ENCODE results near the gene P3R3URF. TPM values are rescaled to one million over a fixed set of nuclear protein-coding genes. Genes with fewer than 3 reads are reported as not detected.
A peak's percentile ranks its signal among the peaks of the same experiment; 100 is the strongest.

Gene P3R3URF
- polyA plus RNA-seq, 3 donors = not detected

DNA sequence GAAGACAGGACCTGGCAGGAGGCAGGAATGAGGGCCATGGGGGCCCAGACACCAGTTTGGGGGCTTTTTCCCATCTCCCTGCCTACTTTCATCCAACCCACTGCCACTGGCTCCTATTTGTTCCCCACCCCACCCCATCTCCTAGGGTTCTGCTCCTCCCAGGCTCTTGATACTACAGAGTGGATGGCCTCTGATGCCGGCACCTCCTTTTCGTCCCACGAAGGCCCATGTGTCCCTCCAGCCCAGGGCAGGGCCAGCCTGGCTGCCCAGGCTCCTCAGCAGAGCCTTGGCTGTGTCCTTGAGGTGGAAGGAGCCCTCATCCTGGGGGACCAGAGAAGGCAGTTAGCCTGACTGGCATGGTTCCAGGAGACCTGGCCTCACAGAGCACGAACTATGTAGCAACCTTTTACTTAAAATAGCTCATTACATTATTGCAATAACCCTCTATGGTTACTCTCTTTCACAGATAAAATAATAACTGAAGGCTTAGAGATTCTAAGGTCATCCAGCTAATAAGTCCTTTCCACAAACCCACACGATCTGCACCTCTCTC, 18.4 kb upstream of the P3R3URF start:
- Histone ChIP-seq H3K36me3 (replicated peaks in 1 of 2; ENCODE audit: control insufficient read depth in 1 of 2, insufficient read depth in 2 of 2, low read length in 2 of 2) (peaks cover 18 to 35% of the 10 kb centered on the region in 2 donors), H3K9me3 (replicated peaks in 1 of 2; ENCODE audit: control insufficient read depth in 1 of 2, insufficient read depth in 1 of 2, low read length in 2 of 2) (no peaks in the 10 kb centered on the region), H3K9ac (ENCODE audit: insufficient read depth, low read length, poor library complexity, severe bottlenecking) (peak overlapping the region; percentile 25), H3K4me3 (replicated peaks in 1 of 3; ENCODE audit: low read depth in 2 of 3, low read length in 3 of 3) (no peak overlapping the region), H3K79me2 (ENCODE audit: insufficient read depth, low read length) (no peaks in the 10 kb centered on the region), H3K27me3 (ENCODE audit: control insufficient read depth in 2 of 2, insufficient read depth in 2 of 2, low read length in 2 of 2) (no peaks in the 10 kb centered on the region), H2AFZ (ENCODE audit: insufficient read depth, low read depth, low read length, poor library complexity, severe bottlenecking) (no peak overlapping the region), H4K20me1 (ENCODE audit: insufficient read depth, low read length) (no peaks in the 10 kb centered on the region), H3K27ac (ENCODE audit: low read depth in 1 of 2, low read length in 2 of 2) (peak overlapping the region in 1 of 2 donors; percentile 11), H3K4me1 (ENCODE audit: control insufficient read depth in 1 of 2, insufficient read depth in 2 of 2, low read length in 2 of 2) (peaks cover 25 to 33% of the 10 kb centered on the region in 2 donors), H3K4me2 (replicated peaks; ENCODE audit: extremely low read depth, low read length, poor library complexity, severe bottlenecking) (no peak overlapping the region)
- WGBS (ENCODE audit: insufficient coverage) = 86% methylated on average over 4 of the region's 5 CpGs
- peaks cover 0 to 2% (median 0%) of the 10 kb centered on the region in 7 donors for H3K9me3 Mint-ChIP-seq
- H3K36me3 Mint-ChIP-seq = peaks cover 23 to 39% of the 10 kb centered on the region in 2 donors
- intact Hi-C loops (cut with micrococcal nuclease) = no loop called here
- no peak overlapping the region for H3K4me3 Mint-ChIP-seq
- H3K27me3 Mint-ChIP-seq (ENCODE audit: low read depth in 3 of 3) = no peaks in the 10 kb centered on the region
- H3K27ac Mint-ChIP-seq = peak overlapping the region in 1 of 7 donors; percentile 12
- peaks cover 37% of the 10 kb centered on the region for H3K4me1 Mint-ChIP-seq
- no peak for DNase-seq
- TF ChIP-seq, protein P1, sequence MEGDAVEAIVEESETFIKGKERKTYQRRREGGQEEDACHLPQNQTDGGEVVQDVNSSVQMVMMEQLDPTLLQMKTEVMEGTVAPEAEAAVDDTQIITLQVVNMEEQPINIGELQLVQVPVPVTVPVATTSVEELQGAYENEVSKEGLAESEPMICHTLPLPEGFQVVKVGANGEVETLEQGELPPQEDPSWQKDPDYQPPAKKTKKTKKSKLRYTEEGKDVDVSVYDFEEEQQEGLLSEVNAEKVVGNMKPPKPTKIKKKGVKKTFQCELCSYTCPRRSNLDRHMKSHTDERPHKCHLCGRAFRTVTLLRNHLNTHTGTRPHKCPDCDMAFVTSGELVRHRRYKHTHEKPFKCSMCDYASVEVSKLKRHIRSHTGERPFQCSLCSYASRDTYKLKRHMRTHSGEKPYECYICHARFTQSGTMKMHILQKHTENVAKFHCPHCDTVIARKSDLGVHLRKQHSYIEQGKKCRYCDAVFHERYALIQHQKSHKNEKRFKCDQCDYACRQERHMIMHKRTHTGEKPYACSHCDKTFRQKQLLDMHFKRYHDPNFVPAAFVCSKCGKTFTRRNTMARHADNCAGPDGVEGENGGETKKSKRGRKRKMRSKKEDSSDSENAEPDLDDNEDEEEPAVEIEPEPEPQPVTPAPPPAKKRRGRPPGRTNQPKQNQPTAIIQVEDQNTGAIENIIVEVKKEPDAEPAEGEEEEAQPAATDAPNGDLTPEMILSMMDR (IDR thresholded peaks at IDR 0.05) = no peak

DNA sequence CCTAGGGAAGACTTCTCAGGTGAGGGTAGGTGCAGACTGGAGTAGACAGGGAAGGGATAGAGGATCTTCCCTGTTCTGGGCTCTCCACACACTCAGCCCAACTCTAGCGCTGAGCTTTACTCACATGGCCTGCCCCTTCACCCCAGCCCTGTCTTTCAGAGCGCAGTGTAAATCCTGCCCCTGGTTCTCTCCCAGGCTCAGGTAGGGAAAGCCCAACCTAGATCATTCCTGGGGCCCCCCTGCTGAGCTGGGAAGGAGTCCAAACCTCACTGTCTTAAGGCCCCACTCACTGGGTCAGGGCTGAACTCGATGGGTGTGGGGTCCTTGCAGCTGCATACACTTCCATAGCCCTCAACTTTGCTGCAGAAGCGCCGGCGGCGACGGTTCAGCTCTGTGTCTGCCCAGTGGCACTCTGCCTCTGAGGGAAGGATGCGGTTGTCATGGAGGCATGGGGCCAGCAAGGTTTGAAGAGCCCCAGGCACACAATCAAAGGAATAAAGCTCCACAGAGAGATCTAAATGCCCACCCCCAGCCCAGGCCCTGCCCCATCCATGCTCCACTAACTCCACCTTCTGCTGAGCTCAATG, 17.8 kb upstream of the P3R3URF start:
- H3K36me3 ChIP-seq (replicated peaks in 1 of 2; ENCODE audit: control insufficient read depth in 1 of 2, insufficient read depth in 2 of 2, low read length in 2 of 2) = peaks cover 22 to 38% of the 10 kb centered on the region in 2 donors
- peaks cover 25 to 30% of the 10 kb centered on the region in 2 donors for H3K4me1 ChIP-seq (ENCODE audit: control insufficient read depth in 1 of 2, insufficient read depth in 2 of 2, low read length in 2 of 2)
- Mint-ChIP-seq H3K36me3 (peaks cover 28 to 45% of the 10 kb centered on the region in 2 donors), H3K27me3 (ENCODE audit: low read depth in 3 of 3) (no peaks in the 10 kb centered on the region), H3K4me1 (peaks cover 33% of the 10 kb centered on the region), H3K27ac (no peak overlapping the region), H3K9me3 (peaks cover 0 to 2% (median 0%) of the 10 kb centered on the region in 7 donors), H3K4me3 (no peak overlapping the region)
- no peak overlapping the region for H3K4me2 ChIP-seq (replicated peaks; ENCODE audit: extremely low read depth, low read length, poor library complexity, severe bottlenecking)
- intact Hi-C loops (cut with micrococcal nuclease) = no loop called here
- no peak for DNase-seq
- no peaks in the 10 kb centered on the region for H3K27me3 ChIP-seq (ENCODE audit: control insufficient read depth in 2 of 2, insufficient read depth in 2 of 2, low read length in 2 of 2)
- H3K79me2 ChIP-seq (ENCODE audit: insufficient read depth, low read length) = no peaks in the 10 kb centered on the region
- no peak overlapping the region for H3K4me3 ChIP-seq (replicated peaks in 1 of 3; ENCODE audit: low read depth in 2 of 3, low read length in 3 of 3)
- H2AFZ ChIP-seq (ENCODE audit: insufficient read depth, low read depth, low read length, poor library complexity, severe bottlenecking) = no peak overlapping the region
- H3K27ac ChIP-seq (ENCODE audit: low read depth in 1 of 2, low read length in 2 of 2) = no peak overlapping the region
- H3K9me3 ChIP-seq (replicated peaks in 1 of 2; ENCODE audit: control insufficient read depth in 1 of 2, insufficient read depth in 1 of 2, low read length in 2 of 2) = no peaks in the 10 kb centered on the region
- 90% methylated on average over 8 of the region's 9 CpGs for WGBS (ENCODE audit: insufficient coverage)
- TF ChIP-seq, protein P1 (IDR thresholded peaks at IDR 0.05) = no peak
- no peak overlapping the region for H3K9ac ChIP-seq (ENCODE audit: insufficient read depth, low read length, poor library complexity, severe bottlenecking)
- H4K20me1 ChIP-seq (ENCODE audit: insufficient read depth, low read length) = no peaks in the 10 kb centered on the region
